Cardiac fibroblast (primary cell): ENCODE measurements around the gene ADAMTS14.

Experiments used
- DNase-seq, 2 donors: peaks; one replicate each; pipeline versions ENCODE4 v3.0.0 to v3.0.0-alpha.2; 2010; ENCODE audit warnings: low read depth in 2 of 2
- H3K4me3 ChIP-seq, 2 donors: replicated peaks in 1 of 2; 1 replicate in 1 of 2; 2 replicates in 1 of 2; pipeline ENCODE4 v1.5.1; 2011; ENCODE audit warnings: low read depth in 2 of 2, low read length in 2 of 2, mild to moderate bottlenecking in 2 of 2, moderate library complexity in 1 of 2
- TF ChIP-seq, protein P1 (sequence below): IDR thresholded peaks from one replicate; pipeline ENCODE4 v1.5.1; 2011; ENCODE audit warnings: low read depth, mild to moderate bottlenecking, low read length, inconsistent platforms

ADAMTS14 gene

GRCh38 chr10:70677620-70678249 is 5.4 kb downstream of the ADAMTS14 start:
- TF ChIP-seq, protein P1, sequence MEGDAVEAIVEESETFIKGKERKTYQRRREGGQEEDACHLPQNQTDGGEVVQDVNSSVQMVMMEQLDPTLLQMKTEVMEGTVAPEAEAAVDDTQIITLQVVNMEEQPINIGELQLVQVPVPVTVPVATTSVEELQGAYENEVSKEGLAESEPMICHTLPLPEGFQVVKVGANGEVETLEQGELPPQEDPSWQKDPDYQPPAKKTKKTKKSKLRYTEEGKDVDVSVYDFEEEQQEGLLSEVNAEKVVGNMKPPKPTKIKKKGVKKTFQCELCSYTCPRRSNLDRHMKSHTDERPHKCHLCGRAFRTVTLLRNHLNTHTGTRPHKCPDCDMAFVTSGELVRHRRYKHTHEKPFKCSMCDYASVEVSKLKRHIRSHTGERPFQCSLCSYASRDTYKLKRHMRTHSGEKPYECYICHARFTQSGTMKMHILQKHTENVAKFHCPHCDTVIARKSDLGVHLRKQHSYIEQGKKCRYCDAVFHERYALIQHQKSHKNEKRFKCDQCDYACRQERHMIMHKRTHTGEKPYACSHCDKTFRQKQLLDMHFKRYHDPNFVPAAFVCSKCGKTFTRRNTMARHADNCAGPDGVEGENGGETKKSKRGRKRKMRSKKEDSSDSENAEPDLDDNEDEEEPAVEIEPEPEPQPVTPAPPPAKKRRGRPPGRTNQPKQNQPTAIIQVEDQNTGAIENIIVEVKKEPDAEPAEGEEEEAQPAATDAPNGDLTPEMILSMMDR = no peak
- DNase-seq = no peak

GRCh38 chr10:70678250-70678635 is 5.9 kb downstream of the ADAMTS14 start:
- DNase-seq = no peak
- no peak overlapping the region for H3K4me3 ChIP-seq
- TF ChIP-seq, protein P1 = no peak

More at GRCh38 chr10:70677620-70678249, 5.4 kb downstream of the ADAMTS14 start:
- H3K4me3 ChIP-seq = no peak overlapping the region

GRCh38 chr10:70678757-70679489 is 6.6 kb downstream of the ADAMTS14 start:
- no peak overlapping the region for H3K4me3 ChIP-seq
- TF ChIP-seq, protein P1 = no peak
- DNase-seq = peak in 1 of 2 donors; percentile 23

DNA sequence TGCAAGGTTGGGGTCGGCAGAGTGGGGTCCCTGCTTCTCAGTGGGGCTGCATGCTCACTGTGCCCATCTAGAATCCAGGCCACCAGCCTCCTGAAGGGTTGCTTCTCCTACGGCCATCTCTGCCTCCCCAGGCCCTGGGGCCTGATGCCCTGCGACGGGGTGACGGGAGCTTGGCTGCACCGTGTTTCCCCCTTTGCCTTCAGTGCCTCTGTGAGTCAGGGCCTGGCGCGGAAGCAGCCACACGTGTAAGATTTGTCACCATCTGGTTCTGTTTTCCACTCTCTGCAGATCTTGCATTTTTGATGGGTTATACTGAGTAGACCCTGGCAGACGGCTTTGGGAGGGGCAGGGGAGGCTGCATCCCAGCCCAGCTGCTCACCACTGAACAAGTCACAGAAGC is 7.2 kb downstream of the ADAMTS14 start:
- H3K4me3 ChIP-seq = no peak overlapping the region
- TF ChIP-seq, protein P1 = no peak
- peak; percentile 53 to 54 for DNase-seq

DNA sequence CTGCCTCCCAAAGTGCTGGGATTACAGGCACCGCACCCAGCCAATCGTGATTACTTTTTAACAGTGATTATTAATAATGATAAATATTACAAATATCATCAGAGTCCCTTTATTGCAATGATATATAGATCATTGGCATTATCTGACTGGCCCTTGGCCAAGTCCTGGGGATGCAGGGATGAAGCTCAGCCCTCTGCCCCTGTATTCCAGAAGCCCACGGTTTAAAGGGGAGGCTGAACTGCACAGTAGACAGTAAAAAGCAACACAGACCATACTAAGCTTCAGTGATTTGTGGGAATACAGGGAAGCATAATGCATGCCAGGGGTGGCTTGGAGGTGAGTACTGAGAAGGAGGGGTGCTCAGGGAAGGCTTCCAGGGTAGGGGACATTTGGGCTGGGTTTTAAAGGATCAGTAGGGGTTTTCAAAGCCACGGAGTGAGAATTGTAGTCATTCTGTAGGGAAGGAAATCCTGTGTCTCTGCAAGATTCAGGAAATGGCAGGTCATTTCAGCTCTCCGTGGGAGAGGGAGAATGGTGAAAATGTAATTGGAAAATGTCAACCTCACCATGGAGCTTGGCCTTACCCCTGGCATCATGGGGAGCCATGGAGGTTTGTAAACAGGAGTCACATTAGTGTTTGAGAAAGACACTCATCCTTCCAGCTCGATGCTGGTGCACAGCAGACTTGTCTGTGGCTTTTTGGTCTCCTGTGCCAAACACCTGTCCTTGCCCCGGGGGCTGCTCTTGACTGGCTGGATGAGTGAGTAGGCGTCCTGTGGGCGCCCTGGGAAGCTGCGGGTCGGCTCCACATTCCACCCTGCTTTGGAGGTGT is 8.8 kb downstream of the ADAMTS14 start:
- no peak overlapping the region for H3K4me3 ChIP-seq
- DNase-seq = no peak
- TF ChIP-seq, protein P1 = no peak

DNA sequence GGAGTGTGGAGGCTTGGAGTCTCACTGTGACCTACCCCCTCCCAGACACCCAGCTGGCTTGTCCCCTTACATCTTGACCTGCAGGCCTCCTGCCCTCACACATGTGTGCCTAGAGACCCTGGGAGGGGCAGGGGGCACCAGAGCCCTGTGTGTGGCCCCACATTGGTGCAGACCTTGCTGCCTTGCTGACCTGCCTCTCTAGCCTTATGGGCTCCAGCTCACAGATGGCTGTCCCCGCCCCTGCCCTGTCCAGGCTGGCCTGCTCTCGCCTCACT is 9.4 kb downstream of the ADAMTS14 start:
- DNase-seq = no peak
- H3K4me3 ChIP-seq = no peak overlapping the region
- TF ChIP-seq, protein P1 = no peak
